Cardiac septum (tissue), 1 donor: Measurements from ENCODE around the gene RPS6KC1. TPM values are rescaled to one million over a fixed set of nuclear protein-coding genes. Genes with fewer than 3 reads are reported as not detected.
"Not testable (repeated sequence)": the region's sequence is repeated elsewhere in the genome, so short reads cannot be mapped to it uniquely, and the experiment has no call there.

Source experiments
- DNase-seq: peaks from one replicate; pipeline ENCODE4 v3.0.0-alpha.2; 2020; ENCODE audit warnings: low spot score
- intact Hi-C: fragments of 100-400 bp; cut with DNase I; formaldehyde crosslinking; loops from one replicate; pipeline ENCODE4 v1.14.0; 2022
- total RNA-seq: library from RNA; stranded (reverse); fragmentation: NEBNext Ultra II Directional; extraction: Animal tissue kit (Norgen Biotek cat#: 25700); gene quantifications from one replicate; pipeline ENCODE4 v1.2.1, GENCODE V29; 2021
- donor health status: DM: no; HTN: no; CAD: no.

RPS6KC1 gene
- total RNA-seq, 1 donor from 2014 or later, result 12.7 TPM

GRCh38 chr1:213186168-213186567 lies 135.1 kb downstream of the RPS6KC1 start:
- no peak for DNase-seq
- intact Hi-C loops, result no loop called here

- DNase-seq, result no peak
- intact Hi-C loops, result no loop called here
Measured at GRCh38 chr1:213192026-213192425, 141.0 kb downstream of the RPS6KC1 start.

- no peak for DNase-seq
- intact Hi-C loops, result no loop called here
Measured at GRCh38 chr1:213194383-213194782, 143.3 kb downstream of the RPS6KC1 start.

GRCh38 chr1:213194855-213195254 lies 143.8 kb downstream of the RPS6KC1 start:
- intact Hi-C loops, result no loop called here
- no peak for DNase-seq

GRCh38 chr1:213196328-213197054 lies 145.4 kb downstream of the RPS6KC1 start:
- intact Hi-C loops, DNase-seq: not testable (repeated sequence)

GRCh38 chr1:213200630-213201029 lies 149.6 kb downstream of the RPS6KC1 start:
- no peak for DNase-seq
- intact Hi-C loops, result no loop called here

GRCh38 chr1:213201380-213202155 lies 150.5 kb downstream of the RPS6KC1 start:
- intact Hi-C loops, result no loop called here
- DNase-seq, result no peak

- no peak for DNase-seq
- intact Hi-C loops, result no loop called here
Measured at GRCh38 chr1:213211201-213211600, 160.2 kb downstream of the RPS6KC1 start.

GRCh38 chr1:213219076-213219475 lies 168.0 kb downstream of the RPS6KC1 start:
- intact Hi-C loops, DNase-seq: not testable (repeated sequence)

GRCh38 chr1:213221209-213221608 lies 170.2 kb downstream of the RPS6KC1 start:
- intact Hi-C loops, result no loop called here
- DNase-seq, result no peak

- intact Hi-C loops, result no loop called here
- no peak for DNase-seq
Measured at GRCh38 chr1:213227458-213227857, 176.4 kb downstream of the RPS6KC1 start.

GRCh38 chr1:213231795-213232231 lies 180.8 kb downstream of the RPS6KC1 start:
- DNase-seq, result no peak
- intact Hi-C loops, result no loop called here

GRCh38 chr1:213242883-213243282 lies 191.8 kb downstream of the RPS6KC1 start:
- DNase-seq, result no peak
- intact Hi-C loops, result loop anchor here (5.0 to 10.0 kb wide), 3 partner anchors 132 to 884 kb away; partner anchors contain the start of gene PROX1

- DNase-seq, result no peak
- intact Hi-C loops, result loop anchor here (5.0 to 10.0 kb wide), 3 partner anchors 130 to 883 kb away; partner anchors contain the start of gene PROX1
Measured at GRCh38 chr1:213244664-213245091, 193.6 kb downstream of the RPS6KC1 start.

- DNase-seq, result no peak
- intact Hi-C loops, result loop anchor here (10.0 kb wide), 2 partner anchors 129 to 739 kb away; partner anchors contain the start of gene PROX1
Measured at GRCh38 chr1:213245260-213245910, 194.3 kb downstream of the RPS6KC1 start.

GRCh38 chr1:213247038-213247437 lies 196.0 kb downstream of the RPS6KC1 start:
- intact Hi-C loops, result loop anchor here (10.0 kb wide), 2 partner anchors 128 to 738 kb away; partner anchors contain the start of gene PROX1
- DNase-seq, result no peak

GRCh38 chr1:213249395-213249794 lies 198.4 kb downstream of the RPS6KC1 start:
- no peak for DNase-seq
- intact Hi-C loops, result loop anchor here (10.0 kb wide), 2 partner anchors 125 to 735 kb away; partner anchors contain the start of gene PROX1

- intact Hi-C loops, result no loop called here
- no peak for DNase-seq
Measured at GRCh38 chr1:213250041-213250440, 199.0 kb downstream of the RPS6KC1 start.

GRCh38 chr1:213250446-213250845 lies 199.4 kb downstream of the RPS6KC1 start:
- intact Hi-C loops, result no loop called here
- no peak for DNase-seq

- intact Hi-C loops, result no loop called here
- DNase-seq, result no peak
Measured at GRCh38 chr1:213251972-213252371, 200.9 kb downstream of the RPS6KC1 start.
